HG03469 (cell line): ENCODE results near the gene HDAC10.

Experiments
- ATAC-seq: cut with Tn5 transposase; IDR thresholded peaks from one replicate; pipeline ENCODE4 v1.9.1; 2021; ENCODE audit warnings: mild to moderate bottlenecking, moderate library complexity, moderate number of reproducible peaks; ENCODE audit not compliant: unreplicated experiment

Gene HDAC10

GRCh38 chr22:50271519-50271970 is 20.5 kb upstream of the HDAC10 start:
- ATAC-seq: no peak

DNA sequence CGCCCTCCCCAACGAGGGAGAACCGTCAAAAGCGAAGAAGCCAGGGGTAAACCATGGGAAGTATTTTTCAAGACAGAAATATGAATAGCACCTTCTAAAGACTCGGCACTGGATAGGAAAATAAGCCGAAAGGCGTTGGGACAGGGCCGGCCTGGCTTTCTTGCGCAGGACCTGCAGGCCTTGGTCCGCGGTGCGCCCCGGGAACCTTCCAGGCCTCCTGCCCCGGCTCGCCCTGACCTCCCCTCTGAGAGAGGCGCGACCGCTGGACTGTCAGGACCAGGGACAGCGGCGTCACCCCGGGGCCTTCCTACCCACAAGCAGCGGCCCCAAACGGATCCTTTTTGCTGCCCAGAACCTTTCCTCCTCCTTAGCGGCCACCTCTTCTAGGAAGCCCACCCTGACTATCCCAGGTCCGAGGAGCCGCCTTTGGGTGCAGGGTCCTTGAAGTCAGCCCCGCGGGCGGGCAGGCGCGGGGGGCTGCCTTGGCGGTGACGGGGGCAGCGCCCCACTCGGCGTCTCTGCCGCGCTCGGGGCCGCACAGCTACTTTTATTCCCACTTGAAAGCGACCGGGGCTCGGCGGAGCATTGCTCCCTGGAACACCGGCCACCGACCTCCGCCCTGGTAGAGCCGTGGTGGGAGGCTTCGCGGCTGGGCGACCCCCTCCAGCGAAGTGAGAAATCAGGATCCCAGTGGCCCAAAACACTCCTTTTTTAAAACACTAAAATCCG is 19.8 kb upstream of the HDAC10 start:
- no peak for ATAC-seq

DNA sequence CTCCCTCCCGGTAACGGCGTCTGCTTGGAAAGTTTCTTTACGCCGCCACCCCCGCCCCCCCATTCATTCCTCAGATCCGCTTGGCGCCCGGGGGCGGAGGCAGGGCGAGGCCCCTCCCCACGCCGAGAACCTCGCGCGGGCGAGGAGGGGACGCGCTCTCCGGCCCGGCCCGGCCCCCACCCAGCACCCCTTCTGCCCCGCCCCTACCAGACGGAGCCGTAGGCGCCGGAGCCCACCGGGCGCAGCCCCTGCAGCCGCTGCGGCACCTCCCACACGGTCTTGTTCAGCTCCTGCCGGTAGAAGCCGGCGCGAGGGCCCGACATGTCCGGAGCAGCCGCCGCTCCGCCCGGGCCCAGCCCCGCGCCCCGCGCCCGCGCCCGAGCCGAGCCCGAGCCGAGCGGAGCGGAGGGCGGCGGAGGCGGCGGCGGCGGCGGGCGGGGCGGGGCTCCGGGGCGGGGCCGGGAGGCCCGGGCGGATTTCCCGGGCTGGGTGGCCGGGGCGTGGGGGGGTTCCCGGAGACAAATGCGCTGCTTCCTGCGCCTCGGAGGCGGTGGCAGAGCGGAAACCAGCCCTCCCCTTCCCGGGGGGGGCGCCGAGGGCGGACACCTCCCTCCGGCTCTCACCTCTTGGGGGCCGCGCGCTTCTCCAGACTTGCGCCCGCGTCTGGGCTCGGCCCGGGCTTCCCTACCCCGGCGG is 19.1 kb upstream of the HDAC10 start, which contains the start of gene MAPK11:
Gene MAPK11, minus strand, starts transcription at position 411 of the 696 bp plus-strand sequence. Its CDS starts 88 bp downstream, at position 323.
- no peak for ATAC-seq

GRCh38 chr22:50269573-50269969 is 18.5 kb upstream of the HDAC10 start:
- no peak for ATAC-seq

DNA sequence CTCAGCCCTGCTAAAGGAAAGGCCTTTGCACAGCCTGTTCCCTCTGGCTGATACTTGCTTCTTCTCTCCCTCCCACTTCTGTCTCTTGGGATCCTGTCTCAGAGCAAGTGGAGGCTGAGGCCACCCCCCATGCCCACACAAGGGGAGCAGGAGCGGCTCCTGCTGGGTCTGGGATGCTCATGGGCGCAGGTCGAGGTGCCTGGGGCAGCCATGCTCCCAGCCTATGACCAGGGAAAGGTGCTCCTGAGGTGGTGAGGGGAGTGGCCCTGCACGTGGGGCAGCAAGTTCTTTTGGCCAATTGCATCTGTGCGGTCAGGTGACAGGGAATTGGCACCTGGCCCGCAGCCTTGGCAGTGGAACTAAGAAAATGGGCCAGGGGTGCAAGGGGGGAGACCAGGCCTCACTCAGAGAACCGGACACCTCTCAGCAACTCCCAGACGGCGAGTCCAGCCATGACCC is 17.6 kb upstream of the HDAC10 start:
- no peak for ATAC-seq

GRCh38 chr22:50267591-50268390 is 16.7 kb upstream of the HDAC10 start:
- ATAC-seq: no peak

- no peak for ATAC-seq
Measured at GRCh38 chr22:50266994-50267393, 15.9 kb upstream of the HDAC10 start.

GRCh38 chr22:50264946-50265669 is 14.0 kb upstream of the HDAC10 start:
- ATAC-seq: no peak

DNA sequence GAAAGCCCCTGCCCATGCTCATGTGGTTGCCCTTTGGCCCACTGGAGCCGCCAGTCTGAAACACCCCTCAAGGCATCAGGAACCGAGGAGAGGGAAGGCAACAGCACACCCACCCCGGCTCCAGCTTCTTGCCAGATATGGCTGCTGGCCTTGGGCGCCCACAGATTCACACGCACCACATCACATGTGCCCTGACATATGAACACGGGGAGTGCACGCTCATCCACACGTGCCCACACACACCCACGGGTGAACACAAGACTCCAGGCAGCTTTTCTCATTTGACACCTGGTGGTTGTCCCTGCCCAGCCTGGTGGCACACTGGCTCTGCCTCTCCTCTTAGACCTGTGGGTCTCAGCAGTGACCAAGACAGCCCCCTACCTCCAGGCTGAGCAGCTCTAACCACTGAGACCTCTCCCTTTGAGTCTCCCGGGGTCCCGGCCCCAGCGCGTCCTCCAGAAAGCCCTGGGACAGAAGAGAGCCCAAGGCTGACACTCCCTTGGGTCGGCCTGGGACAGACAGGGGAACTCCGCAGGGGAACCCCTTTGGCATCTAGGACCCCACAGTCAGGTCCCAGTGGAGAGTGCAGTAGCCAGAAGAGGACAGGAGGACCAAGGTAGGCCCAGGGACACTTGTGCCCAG is 13.2 kb upstream of the HDAC10 start:
- no peak for ATAC-seq

GRCh38 chr22:50262973-50263617 is 12.0 kb upstream of the HDAC10 start:
- no peak for ATAC-seq

DNA sequence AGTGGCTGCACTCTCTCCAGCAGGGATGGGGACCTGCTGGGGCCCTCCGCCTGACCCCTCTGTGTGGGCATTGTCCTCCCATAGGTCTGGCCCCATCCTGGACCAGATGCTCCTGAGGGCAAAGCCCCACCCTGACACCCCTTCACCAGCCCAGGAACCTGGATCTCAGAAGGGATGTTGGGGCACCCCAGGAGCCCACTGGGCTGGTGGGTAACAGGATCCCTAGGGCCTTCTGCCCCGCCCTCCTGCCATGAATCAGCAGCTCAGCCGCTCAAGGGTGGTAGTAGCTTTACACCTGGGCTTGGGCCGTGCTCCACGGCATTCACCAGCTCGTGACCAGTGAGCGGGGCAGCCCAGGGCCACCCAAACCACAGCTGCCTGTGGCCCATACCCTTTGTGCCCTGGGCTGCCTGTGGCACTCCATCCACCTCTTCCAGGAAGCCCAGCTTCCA is 11.4 kb upstream of the HDAC10 start:
- no peak for ATAC-seq

- ATAC-seq: no peak
Measured at GRCh38 chr22:50261615-50262459, 10.8 kb upstream of the HDAC10 start, which contains the start of gene MAPK12. Gene MAPK12, minus strand, starts transcription at chr22:50261683. Its CDS starts 174 bp downstream, at chr22:50261509.

GRCh38 chr22:50260801-50261614 is 9.9 kb upstream of the HDAC10 start:
- no peak for ATAC-seq

GRCh38 chr22:50260434-50260800 is 9.4 kb upstream of the HDAC10 start:
- no peak for ATAC-seq

DNA sequence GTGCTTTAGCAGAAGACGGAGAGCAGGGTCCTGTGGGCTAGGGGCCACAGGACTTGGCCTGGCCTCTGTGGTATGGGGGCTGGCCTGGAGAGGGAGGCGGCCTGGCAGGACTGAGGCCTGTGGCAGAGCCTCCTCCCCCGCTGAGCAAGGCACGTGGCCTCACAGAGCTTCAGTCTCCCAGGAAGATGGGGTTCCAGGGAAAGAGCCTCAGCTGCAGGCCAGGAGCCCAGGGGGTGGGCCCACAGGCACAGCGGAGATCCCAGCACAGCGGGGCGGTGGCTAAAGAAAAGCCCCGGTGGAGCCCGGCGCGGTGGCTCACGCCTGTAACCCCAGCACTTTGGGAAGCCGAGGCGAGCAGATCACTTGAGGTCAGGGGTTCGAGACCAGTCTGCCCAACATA is 8.2 kb upstream of the HDAC10 start:
- no peak for ATAC-seq

DNA sequence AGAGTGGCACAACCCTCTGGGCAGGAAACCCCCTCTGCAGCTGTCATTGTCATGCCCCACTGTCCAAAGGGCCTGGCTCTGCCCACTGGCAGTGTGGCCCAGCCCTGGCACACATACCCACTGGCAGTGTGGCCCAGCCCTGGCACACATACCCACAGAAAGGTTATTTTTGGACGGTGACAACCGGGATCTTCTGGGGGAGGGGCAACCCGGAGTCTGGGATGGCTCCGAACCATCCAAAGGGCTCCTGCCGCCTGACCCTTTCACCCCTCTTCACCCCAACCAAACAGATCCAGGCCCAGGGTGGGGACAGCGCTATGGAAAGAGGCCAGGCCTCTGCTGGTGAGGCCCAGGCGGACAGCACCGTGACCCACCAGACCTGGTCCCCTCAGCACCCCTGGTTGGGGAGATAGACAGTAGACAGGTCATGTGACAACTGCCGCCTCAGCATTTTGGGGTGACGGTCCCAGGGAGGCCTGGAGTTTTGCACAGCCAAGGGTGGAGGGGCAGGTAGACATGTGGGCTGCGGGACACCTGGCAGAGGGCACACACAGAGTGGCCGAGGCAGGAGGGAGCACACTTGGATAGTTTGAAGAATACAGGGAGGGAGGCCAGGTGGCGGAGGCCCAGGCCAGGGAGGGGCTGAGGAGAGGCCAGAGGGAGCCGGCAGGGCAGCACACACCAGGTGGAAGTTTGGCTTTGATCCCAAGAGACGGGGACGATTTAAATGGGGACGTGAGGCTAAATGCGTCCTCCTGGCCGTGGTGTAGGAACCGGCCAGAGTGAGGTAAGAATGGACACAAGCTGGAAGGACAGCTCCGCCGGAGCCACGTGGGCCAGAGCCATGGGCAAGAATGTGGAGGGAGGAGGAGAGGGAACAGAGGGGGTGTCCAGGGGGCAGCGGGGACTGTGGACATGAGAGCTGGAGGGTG is 7.6 kb upstream of the HDAC10 start:
- ATAC-seq: no peak
